GM19438 (cell line): ENCODE results near the gene RIMBP3C.
A peak's percentile ranks its signal among the peaks of the same experiment; 100 is the strongest.
"Not testable (repeated sequence)": the region's sequence is repeated elsewhere in the genome, so short reads cannot be mapped to it uniquely, and the experiment has no call there.

ENCODE experiments used
- ATAC-seq: cut with Tn5 transposase; IDR thresholded peaks from one replicate; pipeline ENCODE4 v1.9.1; 2021; ENCODE audit warnings: low read depth; ENCODE audit not compliant: unreplicated experiment

Gene RIMBP3C

GRCh38 chr22:21551361-21551760, at the start of gene RIMBP3C:
RIMBP3C (minus strand) TSS chr22:21551461; CDS start chr22:21550976, 485 bp downstream.
- not testable (repeated sequence) for ATAC-seq

GRCh38 chr22:21599053-21599893, 48.0 kb upstream of the RIMBP3C start:
- no peak for ATAC-seq

- ATAC-seq, result no peak
Observed at GRCh38 chr22:21598302-21598701, 47.0 kb upstream of the RIMBP3C start.

GRCh38 chr22:21596356-21597135, 45.3 kb upstream of the RIMBP3C start:
- not testable (repeated sequence) for ATAC-seq

GRCh38 chr22:21594865-21595452, 43.7 kb upstream of the RIMBP3C start:
- ATAC-seq, result no peak

- ATAC-seq, result no peak
Observed at GRCh38 chr22:21593406-21594232, 42.4 kb upstream of the RIMBP3C start.

GRCh38 chr22:21592422-21592821, 41.2 kb upstream of the RIMBP3C start:
- no peak for ATAC-seq

- no peak for ATAC-seq
Observed at GRCh38 chr22:21591695-21592094, 40.4 kb upstream of the RIMBP3C start.

GRCh38 chr22:21590809-21591641, 39.8 kb upstream of the RIMBP3C start:
- ATAC-seq, result no peak

GRCh38 chr22:21589396-21589795, 38.1 kb upstream of the RIMBP3C start:
- ATAC-seq, result no peak

GRCh38 chr22:21587803-21588611, 36.7 kb upstream of the RIMBP3C start:
- peak; percentile 71 for ATAC-seq

GRCh38 chr22:21585389-21585788, 34.1 kb upstream of the RIMBP3C start:
- no peak for ATAC-seq

GRCh38 chr22:21582801-21583740, 31.8 kb upstream of the RIMBP3C start:
- no peak for ATAC-seq

GRCh38 chr22:21581009-21581713, 29.9 kb upstream of the RIMBP3C start:
- ATAC-seq, result not testable (repeated sequence)

- ATAC-seq, result not testable (repeated sequence)
Observed at GRCh38 chr22:21580623-21581007, 29.4 kb upstream of the RIMBP3C start.

- no peak for ATAC-seq
Observed at GRCh38 chr22:21579474-21579851, 28.2 kb upstream of the RIMBP3C start.
